Peyer's patch (tissue), 4 donors: ENCODE measurements around the gene CACNA2D4.

ENCODE experiments used
- CTCF ChIP-seq, 6 experiments: fragments of 450-650 bp in 4 of 6; fragments of 200-600 bp in 2 of 6; sonication (generic) in 1 of 6; IDR thresholded peaks; one replicate each; pipeline ENCODE4 v1.5.1; 2017 to 2019; ENCODE audit warnings: antibody characterized with exemption in 6 of 6, mild to moderate bottlenecking in 3 of 6, moderate library complexity in 1 of 6
- POLR2A ChIP-seq, 2 donors: fragments of 450-650 bp; IDR thresholded peaks; one replicate each; pipeline ENCODE4 v1.5.1; 2017; ENCODE audit warnings: antibody characterized with exemption in 2 of 2, mild to moderate bottlenecking in 2 of 2, moderate library complexity in 2 of 2

DNA sequence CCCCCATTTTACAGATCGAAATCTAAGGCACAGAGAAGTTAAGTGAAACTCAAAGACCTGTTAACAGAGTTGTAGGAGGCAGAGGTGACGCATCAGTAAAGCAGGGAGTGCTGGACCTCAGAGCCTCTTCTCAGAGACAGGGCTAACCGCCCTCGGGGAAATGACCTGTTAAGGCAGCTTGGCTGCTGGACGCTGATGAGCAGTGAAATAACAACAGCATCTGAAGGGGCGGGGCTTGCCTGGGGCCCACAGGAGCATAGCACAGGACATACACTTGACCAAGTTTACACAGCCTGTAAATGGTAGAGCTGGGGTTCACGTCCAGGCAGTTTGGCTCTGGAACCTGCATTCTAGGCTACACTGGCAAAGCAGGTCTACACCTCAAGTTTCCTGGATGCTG lies 58.8 kb downstream of the CACNA2D4 start:
- TF ChIP-seq POLR2A (IDR thresholded peaks at IDR 0.05) (no peak), CTCF (IDR thresholded peaks at IDR 0.05) (no peak)
